ENCODE data around the gene CHCHD1. TPM values are rescaled to one million over a fixed set of nuclear protein-coding genes. Genes with fewer than 3 reads are reported as not detected.
"Not testable (repeated sequence)": the region's sequence is repeated elsewhere in the genome, so short reads cannot be mapped to it uniquely, and the experiment has no call there.

Gene CHCHD1
- total RNA-seq, 8 experiments from 2014 or later = 35.3 to 52.4 (median 46.3) TPM

- Histone ChIP-seq H3K4me1 (replicated peaks in 1 of 2) (peaks cover 32 to 33% of the 10 kb centered on the region in 2 donors), H3K27ac (peak overlapping the region; percentile 36 to 95), H3K4me3 (peak overlapping the region; percentile 74 to 92 (median 77))
- ATAC-seq (replicated peaks in 6 of 8) = peak in 3 of 8 experiments; percentile 0
- WGBS, 10 experiments = 0 to 5% (median 0%) methylated on average over 1 to 11 of the region's 29 CpGs; no CpG with 5 or more reads in 4 of the 10 experiments
- in situ Hi-C loops (cut with MboI; ENCODE audit: low pct_unique_long_range_greater_than_20kb in 2 of 9, low sequenced_read_pairs in 9 of 9, unreplicated experiment in 9 of 9) = no loop called here
Measured at GRCh38 chr10:73773152-73773879, 8.5 kb upstream of the CHCHD1 start.

- ATAC-seq (replicated peaks in 6 of 8) = no peak
- WGBS, 10 experiments = 0 to 46% (median 33%) methylated on average over 1 to 3 of the region's 5 CpGs; no CpG with 5 or more reads in 6 of the 10 experiments
- peak overlapping the region; percentile 8 to 92 (median 77) for H3K4me3 ChIP-seq
- in situ Hi-C loops (cut with MboI; ENCODE audit: low pct_unique_long_range_greater_than_20kb in 2 of 9, low sequenced_read_pairs in 9 of 9, unreplicated experiment in 9 of 9) = no loop called here
- H3K27ac ChIP-seq = no peak overlapping the region
- H3K4me1 ChIP-seq (replicated peaks in 1 of 2) = peaks cover 32 to 33% of the 10 kb centered on the region in 2 donors
Measured at GRCh38 chr10:73774637-73775036, 7.2 kb upstream of the CHCHD1 start.

GRCh38 chr10:73779018-73779417 is 2.8 kb upstream of the CHCHD1 start:
- no peak overlapping the region for H3K27ac ChIP-seq
- H3K4me1 ChIP-seq (replicated peaks in 1 of 2) = peaks cover 25 to 32% of the 10 kb centered on the region in 2 donors
- in situ Hi-C loops (cut with MboI; ENCODE audit: low pct_unique_long_range_greater_than_20kb in 2 of 9, low sequenced_read_pairs in 9 of 9, unreplicated experiment in 9 of 9) = no loop called here
- no peak for ATAC-seq (replicated peaks in 6 of 8)
- 61 to 100% (median 85%) methylated on average over 1 to 5 of the region's 5 CpGs; no CpG with 5 or more reads in 3 of the 10 experiments for WGBS, 10 experiments
- H3K4me3 ChIP-seq = no peak overlapping the region

GRCh38 chr10:73779539-73780197 is 2.2 kb upstream of the CHCHD1 start:
- WGBS, 10 experiments = 57 to 100% (median 95%) methylated on average over 1 to 3 of the region's 3 CpGs; no CpG with 5 or more reads in 1 of the 10 experiments
- in situ Hi-C loops (cut with MboI; ENCODE audit: low pct_unique_long_range_greater_than_20kb in 2 of 9, low sequenced_read_pairs in 9 of 9, unreplicated experiment in 9 of 9) = no loop called here
- ATAC-seq (replicated peaks in 6 of 8) = no peak
- Histone ChIP-seq H3K27ac (no peak overlapping the region), H3K4me3 (no peak overlapping the region), H3K4me1 (replicated peaks in 1 of 2) (peaks cover 19 to 25% of the 10 kb centered on the region in 2 donors)

- no peak overlapping the region for H3K27ac ChIP-seq
- no peak for ATAC-seq (replicated peaks in 6 of 8)
Measured at GRCh38 chr10:73780301-73780700, 1.5 kb upstream of the CHCHD1 start.

GRCh38 chr10:73780966-73781365 is 882 bp upstream of the CHCHD1 start:
- in situ Hi-C loops (cut with MboI; ENCODE audit: low pct_unique_long_range_greater_than_20kb in 2 of 9, low sequenced_read_pairs in 9 of 9, unreplicated experiment in 9 of 9) = no loop called here
- peaks cover 9 to 12% of the 10 kb centered on the region in 2 donors for H3K4me1 ChIP-seq (replicated peaks in 1 of 2)
- 0 to 67% (median 26%) methylated on average over 1 to 10 of the region's 11 CpGs; no CpG with 5 or more reads in 1 of the 10 experiments for WGBS, 10 experiments
- no peak for ATAC-seq (replicated peaks in 6 of 8)
- H3K4me3 ChIP-seq = peak overlapping the region; percentile 57 to 99 (median 75)
- peak overlapping the region; percentile 78 to 83 for H3K27ac ChIP-seq

More at GRCh38 chr10:73780301-73780700, 1.5 kb upstream of the CHCHD1 start:
- in situ Hi-C loops (cut with MboI; ENCODE audit: low pct_unique_long_range_greater_than_20kb in 2 of 9, low sequenced_read_pairs in 9 of 9, unreplicated experiment in 9 of 9) = no loop called here
- H3K4me3 ChIP-seq = peak overlapping the region in 2 of 5 donors; percentile 82 to 99
- peaks cover 15 to 19% of the 10 kb centered on the region in 2 donors for H3K4me1 ChIP-seq (replicated peaks in 1 of 2)
- 32 to 100% (median 82%) methylated on average over 1 to 5 of the region's 5 CpGs; no CpG with 5 or more reads in 1 of the 10 experiments for WGBS, 10 experiments

GRCh38 chr10:73781548-73781878 is 335 bp upstream of the CHCHD1 start:
- peak overlapping the region; percentile 57 to 99 (median 75) for H3K4me3 ChIP-seq
- WGBS, 10 experiments = 0% methylated on average over 1 to 3 of the region's 14 CpGs; no CpG with 5 or more reads in 6 of the 10 experiments
- H3K27ac ChIP-seq = peak overlapping the region; percentile 78 to 83
- in situ Hi-C loops (cut with MboI; ENCODE audit: low pct_unique_long_range_greater_than_20kb in 2 of 9, low sequenced_read_pairs in 9 of 9, unreplicated experiment in 9 of 9) = no loop called here
- H3K4me1 ChIP-seq (replicated peaks in 1 of 2) = peaks cover 10 to 14% of the 10 kb centered on the region in 2 donors
- peak in 6 of 8 experiments; percentile 3 to 23 (median 14) for ATAC-seq (replicated peaks in 6 of 8)

GRCh38 chr10:73782749-73783085 is 869 bp downstream of the CHCHD1 start:
- peaks cover 21 to 26% of the 10 kb centered on the region in 2 donors for H3K4me1 ChIP-seq (replicated peaks in 1 of 2)
- 0 to 55% (median 31%) methylated on average over 1 to 2 of the region's 2 CpGs; no CpG with 5 or more reads in 1 of the 10 experiments for WGBS, 10 experiments
- H3K4me3 ChIP-seq = peak overlapping the region; percentile 57 to 99 (median 75)
- in situ Hi-C loops (cut with MboI; ENCODE audit: low pct_unique_long_range_greater_than_20kb in 2 of 9, low sequenced_read_pairs in 9 of 9, unreplicated experiment in 9 of 9) = no loop called here
- ATAC-seq (replicated peaks in 6 of 8) = no peak
- H3K27ac ChIP-seq = no peak overlapping the region

- Histone ChIP-seq H3K4me1 (replicated peaks in 1 of 2) (peaks cover 18 to 29% of the 10 kb centered on the region in 2 donors), H3K4me3 (peak within 1 kb of the TSS; percentile 54 to 95 (median 91)), H3K27ac (peak within 1 kb of the TSS; percentile 75 to 86)
- ATAC-seq (replicated peaks in 6 of 8) = peak; percentile 76 to 92 (median 90)
- in situ Hi-C loops (cut with MboI; ENCODE audit: low pct_unique_long_range_greater_than_20kb in 2 of 9, low sequenced_read_pairs in 9 of 9, unreplicated experiment in 9 of 9) = no loop called here
- 0 to 2% (median 0%) methylated on average over 1 to 10 of the region's 36 CpGs; no CpG with 5 or more reads in 3 of the 10 experiments for WGBS, 10 experiments
Measured at GRCh38 chr10:73785211-73785720, 3.4 kb downstream of the CHCHD1 start, which contains the start of gene ZSWIM8. ZSWIM8 (plus strand) TSS chr10:73785606; CDS start chr10:73785879, 273 bp downstream.

GRCh38 chr10:73785721-73786511 is 4.1 kb downstream of the CHCHD1 start:
- H3K4me1 ChIP-seq (replicated peaks in 1 of 2) = peaks cover 14 to 25% of the 10 kb centered on the region in 2 donors
- 0 to 10% (median 0%) methylated on average over 1 to 14 of the region's 54 CpGs; no CpG with 5 or more reads in 3 of the 10 experiments for WGBS, 10 experiments
- in situ Hi-C loops (cut with MboI; ENCODE audit: low pct_unique_long_range_greater_than_20kb in 2 of 9, low sequenced_read_pairs in 9 of 9, unreplicated experiment in 9 of 9) = no loop called here
- H3K27ac ChIP-seq = peak overlapping the region; percentile 75 to 86
- peak overlapping the region; percentile 54 to 95 (median 91) for H3K4me3 ChIP-seq
- peak in 4 of 8 experiments; percentile 0 to 12 (median 8) for ATAC-seq (replicated peaks in 6 of 8)

GRCh38 chr10:73786512-73786885 is 4.7 kb downstream of the CHCHD1 start:
- WGBS, 10 experiments = 0 to 31% (median 5%) methylated on average over 1 to 2 of the region's 2 CpGs; no CpG with 5 or more reads in 6 of the 10 experiments
- H3K27ac ChIP-seq = peak overlapping the region in 1 of 2 donors; percentile 86
- no peak for ATAC-seq (replicated peaks in 6 of 8)
- H3K4me1 ChIP-seq (replicated peaks in 1 of 2) = peaks cover 12 to 24% of the 10 kb centered on the region in 2 donors
- in situ Hi-C loops (cut with MboI; ENCODE audit: low pct_unique_long_range_greater_than_20kb in 2 of 9, low sequenced_read_pairs in 9 of 9, unreplicated experiment in 9 of 9) = no loop called here
- peak overlapping the region; percentile 54 to 95 (median 91) for H3K4me3 ChIP-seq

- not testable (repeated sequence) for ATAC-seq (replicated peaks in 6 of 8); H3K27ac ChIP-seq
Measured at GRCh38 chr10:73787031-73787800, 5.4 kb downstream of the CHCHD1 start.

More at GRCh38 chr10:73787031-73787800, 5.4 kb downstream of the CHCHD1 start:
- peaks cover 12 to 24% of the 10 kb centered on the region in 2 donors for H3K4me1 ChIP-seq (replicated peaks in 1 of 2)
- in situ Hi-C loops (cut with MboI; ENCODE audit: low pct_unique_long_range_greater_than_20kb in 2 of 9, low sequenced_read_pairs in 9 of 9, unreplicated experiment in 9 of 9) = not testable (repeated sequence)
- WGBS, 10 experiments = 81 to 100% (median 92%) methylated on average over 5 to 19 of the region's 21 CpGs; no CpG with 5 or more reads in 4 of the 10 experiments
- H3K4me3 ChIP-seq = peak overlapping the region; percentile 54 to 95 (median 91)

Data from motor neuron (in vitro differentiated cells).